A549 (cell line): ENCODE data around the gene TCFL5. TPM values are rescaled to one million over a fixed set of nuclear protein-coding genes. Genes with fewer than 3 reads are reported as not detected.

Experiments
- ATAC-seq, 2 experiments: fragments of 200-7000 bp in 1 of 2; fragments of >200 bp in 1 of 2; cut with Nextera tagmentation in 1 of 2; cut with Tn5 transposase in 1 of 2; 3 replicates each; pipeline versions ENCODE4 v1.8.0 to v1.9.1; 2018 to 2020; ENCODE audit warnings: mild to moderate bottlenecking in 1 of 2, moderate library complexity in 1 of 2
- CTCF ChIA-PET: fragments of 300-600 bp; sonication (Branson Sonifier 250); formaldehyde crosslinking; extraction: SDS; loops from one replicate; lab custom pipeline; 2021; ENCODE audit warnings: antibody characterized with exemption, inconsistent platforms; lab: Yijun Ruan, JAX
- POLR2A ChIA-PET: fragments of 350-600 bp; formaldehyde crosslinking; extraction: SDS; loops from one replicate; lab custom pipeline; 2021; ENCODE audit warnings: antibody characterized with exemption, inconsistent platforms; lab: Yijun Ruan, JAX
- DNase-seq, 2 experiments: peaks; one replicate each; pipeline versions ENCODE4 v3.0.0 to v3.0.0-alpha.2; 2011 to 2016; ENCODE audit warnings: low read depth in 1 of 2, low spot score in 1 of 2
- FAIRE-seq: peaks from 2 replicates; lab custom pipeline; 2011; peaks lifted over from hg19 to GRCh38; lab: Jason Lieb, UNC
- H3K27ac ChIP-seq, 2 experiments: fragments of >200 bp; sonication (Bioruptor Twin); formaldehyde crosslinking; 3 replicates each; pipeline ENCODE4 v1.5.1; 2016 to 2017
- H3K4me1 ChIP-seq: fragments of >200 bp; sonication (Bioruptor Twin); formaldehyde crosslinking; 3 replicates; pipeline ENCODE4 v1.6.1; 2016
- H3K4me2 ChIP-seq: fragments of >200 bp; sonication (Bioruptor Twin); formaldehyde crosslinking; 3 replicates; pipeline ENCODE4 v1.6.1; 2016
- H3K4me3 ChIP-seq: fragments of >200 bp; sonication (Bioruptor Twin); formaldehyde crosslinking; 3 replicates; pipeline ENCODE4 v1.5.1; 2016
- H3K9me3 ChIP-seq: fragments of >200 bp; sonication (Bioruptor Twin); formaldehyde crosslinking; 3 replicates; pipeline ENCODE4 v1.6.1; 2016
- BHLHE40 ChIP-seq: IDR thresholded peaks from 2 replicates; pipeline ENCODE4 v1.6.1; 2012; ENCODE audit warnings: low read depth, low read length, inconsistent platforms
- CBX2 ChIP-seq: fragments of 200-600 bp; sonication (generic); IDR thresholded peaks from 2 replicates; pipeline ENCODE4 v1.6.1; 2016; ENCODE audit warnings: low read depth, mild to moderate bottlenecking, borderline replicate concordance
- CHD4 ChIP-seq: fragments of 200-600 bp; sonication (generic); IDR thresholded peaks from 2 replicates; pipeline ENCODE4 v1.6.1; 2016; ENCODE audit warnings: antibody characterized with exemption, mild to moderate bottlenecking, borderline replicate concordance
- FOXS1 ChIP-seq: fragments of 250-450 bp; sonication (Bioruptor Pico); IDR thresholded peaks from 2 replicates; pipeline ENCODE4 v1.5.0; 2020; ENCODE audit warnings: mild to moderate bottlenecking, moderate library complexity
- HDAC2 ChIP-seq: fragments of 200-600 bp; sonication (generic); IDR thresholded peaks from 2 replicates; pipeline ENCODE4 v1.6.1; 2016
- HES2 ChIP-seq: fragments of >200 bp; sonication (Bioruptor Twin); formaldehyde crosslinking; IDR thresholded peaks from 2 replicates; pipeline ENCODE4 v1.6.1; 2016
- HEYL ChIP-seq: fragments of 250-450 bp; sonication (Bioruptor Pico); IDR thresholded peaks from 2 replicates; pipeline ENCODE4 v1.8.0; 2021; ENCODE audit warnings: mild to moderate bottlenecking, moderate library complexity
- HOXB5 ChIP-seq: fragments of 250-450 bp; sonication (Bioruptor Pico); IDR thresholded peaks from 2 replicates; pipeline ENCODE4 v1.5.0; 2020; ENCODE audit warnings: mild to moderate bottlenecking, moderate library complexity
- JUN ChIP-seq, 2 experiments: fragments of >200 bp; sonication (Bioruptor Twin); formaldehyde crosslinking; IDR thresholded peaks; 2 replicates in 1 of 2; 3 replicates in 1 of 2; pipeline ENCODE4 v1.6.1; 2016 to 2017
- MAZ ChIP-seq: fragments of 150-350 bp; IDR thresholded peaks from 2 replicates; pipeline ENCODE4 v1.6.1; 2014; ENCODE audit warnings: antibody characterized with exemption, low read depth, low read length, borderline replicate concordance
- MYC ChIP-seq: IDR thresholded peaks from 2 replicates; pipeline ENCODE4 v1.6.1; 2012; ENCODE audit warnings: mild to moderate bottlenecking, inconsistent platforms, low read length, improper control_type of control experiment, borderline replicate concordance
- PHF8 ChIP-seq: fragments of 200-600 bp; sonication (generic); IDR thresholded peaks from 2 replicates; pipeline ENCODE4 v1.6.1; 2016; ENCODE audit warnings: low read depth, mild to moderate bottlenecking, antibody characterized with exemption, moderate library complexity, borderline replicate concordance
- RARB ChIP-seq: fragments of 250-450 bp; sonication (Bioruptor Pico); IDR thresholded peaks from 2 replicates; pipeline ENCODE4 v1.8.0; 2021; ENCODE audit warnings: mild to moderate bottlenecking, moderate library complexity
- RCOR1 ChIP-seq: fragments of 150-350 bp; IDR thresholded peaks from 2 replicates; pipeline ENCODE4 v1.6.1; 2014; ENCODE audit warnings: antibody characterized with exemption, low read length, low read depth
- SREBF2 ChIP-seq: fragments of 450-650 bp; IDR thresholded peaks from 2 replicates; pipeline ENCODE4 v1.6.1; 2014; ENCODE audit warnings: mild to moderate bottlenecking, moderate library complexity
- TFCP2L1 ChIP-seq: fragments of 250-450 bp; sonication (Bioruptor Pico); IDR thresholded peaks from 2 replicates; pipeline ENCODE4 v1.5.0; 2021; ENCODE audit warnings: mild to moderate bottlenecking
- TP53 ChIP-seq: fragments of 250-450 bp; sonication (Bioruptor Pico); IDR thresholded peaks from 2 replicates; pipeline ENCODE4 v1.5.0; 2021; ENCODE audit warnings: mild to moderate bottlenecking, moderate library complexity
- ZC3H11A ChIP-seq: fragments of 450-650 bp; IDR thresholded peaks from 2 replicates; pipeline ENCODE4 v1.6.1; 2014; ENCODE audit warnings: antibody characterized with exemption, mild to moderate bottlenecking
- WGBS: methylation state at CpG from one replicate; pipeline ENCODE4 v1.1.6; 2017; ENCODE audit errors: missing lambda C conversion rate; 5-methylcytosine and 5-hydroxymethylcytosine counted together
- polyA plus RNA-seq, 4 experiments: library from polyadenylated mRNA; depleted of rRNA in 3 of 4; stranded (reverse); fragments of >200 nt; fragmentation: RNase III in 1 of 4; extraction: RNeasy Plus Mini Kit Qiagen cat#74134 plus additional on column Dnase treatment in 1 of 4; gene quantifications; 2 replicates in 3 of 4; 3 replicates in 1 of 4; pipeline ENCODE4 v1.2.3, GENCODE V29; 2011 to 2017
- TF ChIP-seq, protein P1 (sequence below): IDR thresholded peaks from 2 replicates; pipeline ENCODE4 v1.6.1; 2012
- TF ChIP-seq, protein P2 (sequence below): IDR thresholded peaks from 2 replicates; pipeline ENCODE4 v1.6.1; 2012
- TF ChIP-seq, protein P3 (sequence below): fragments of 150-350 bp; IDR thresholded peaks from 2 replicates; pipeline ENCODE4 v1.6.1; 2014; ENCODE audit warnings: low read depth, mild to moderate bottlenecking, low read length

Gene TCFL5
- polyA plus RNA-seq, 2 of the 4 experiments (the other 2 are of a cell fraction), result 5.6 to 7.1 TPM

DNA sequence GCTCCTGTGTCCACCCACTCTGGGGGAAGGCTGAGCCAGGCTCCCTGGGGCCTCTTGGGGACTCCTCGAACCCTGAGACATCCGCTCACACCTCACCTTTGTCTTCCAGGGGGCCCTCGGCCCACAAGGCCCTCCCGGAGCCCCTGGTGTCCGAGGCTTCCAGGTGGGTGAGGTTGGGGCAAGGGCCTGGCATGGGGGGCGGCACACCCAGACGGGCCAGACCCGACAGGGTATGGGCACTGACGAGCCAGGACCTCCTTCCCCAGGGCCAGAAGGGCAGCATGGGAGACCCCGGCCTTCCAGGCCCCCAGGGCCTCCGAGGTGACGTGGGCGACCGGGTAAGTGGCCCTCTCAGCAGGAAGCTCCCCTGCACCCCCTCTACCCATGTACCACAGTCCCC lies 31.4 kb downstream of the TCFL5 start:
- no peak for FAIRE-seq
- 87% methylated on average over 14 of the region's 14 CpGs for WGBS
- no peak overlapping the region for H3K4me3 ChIP-seq
- 0 out of 6 replicates have a peak overlapping the region, but pooled peaks of 1 of the 2 experiments have one; percentile 61 for H3K27ac ChIP-seq
- DNase-seq, result no peak
- CTCF ChIA-PET, result no interaction called here
- peaks cover 16% of the 10 kb centered on the region; the same call in 2 of the 3 replicates for H3K4me1 ChIP-seq
- TF ChIP-seq JUN (IDR thresholded peaks at IDR 0.05) (no peak), HOXB5 (no peak), FOXS1 (no peak), HDAC2 (no peak), MAZ (no peak), ZC3H11A (no peak), MYC (no peak), CHD4 (no peak), CBX2 (no peak), HEYL (no peak), TFCP2L1 (CRISPR knock-in tag) (no peak), SREBF2 (no peak), PHF8 (no peak), BHLHE40 (no peak), HES2 (no peak)
- TF ChIP-seq, protein P1, sequence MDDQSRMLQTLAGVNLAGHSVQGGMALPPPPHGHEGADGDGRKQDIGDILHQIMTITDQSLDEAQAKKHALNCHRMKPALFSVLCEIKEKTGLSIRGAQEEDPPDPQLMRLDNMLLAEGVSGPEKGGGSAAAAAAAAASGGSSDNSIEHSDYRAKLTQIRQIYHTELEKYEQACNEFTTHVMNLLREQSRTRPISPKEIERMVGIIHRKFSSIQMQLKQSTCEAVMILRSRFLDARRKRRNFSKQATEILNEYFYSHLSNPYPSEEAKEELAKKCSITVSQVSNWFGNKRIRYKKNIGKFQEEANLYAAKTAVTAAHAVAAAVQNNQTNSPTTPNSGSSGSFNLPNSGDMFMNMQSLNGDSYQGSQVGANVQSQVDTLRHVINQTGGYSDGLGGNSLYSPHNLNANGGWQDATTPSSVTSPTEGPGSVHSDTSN, result no peak
- TF ChIP-seq, protein P2, sequence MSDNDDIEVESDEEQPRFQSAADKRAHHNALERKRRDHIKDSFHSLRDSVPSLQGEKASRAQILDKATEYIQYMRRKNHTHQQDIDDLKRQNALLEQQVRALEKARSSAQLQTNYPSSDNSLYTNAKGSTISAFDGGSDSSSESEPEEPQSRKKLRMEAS, result no peak
- TF ChIP-seq, protein P3, sequence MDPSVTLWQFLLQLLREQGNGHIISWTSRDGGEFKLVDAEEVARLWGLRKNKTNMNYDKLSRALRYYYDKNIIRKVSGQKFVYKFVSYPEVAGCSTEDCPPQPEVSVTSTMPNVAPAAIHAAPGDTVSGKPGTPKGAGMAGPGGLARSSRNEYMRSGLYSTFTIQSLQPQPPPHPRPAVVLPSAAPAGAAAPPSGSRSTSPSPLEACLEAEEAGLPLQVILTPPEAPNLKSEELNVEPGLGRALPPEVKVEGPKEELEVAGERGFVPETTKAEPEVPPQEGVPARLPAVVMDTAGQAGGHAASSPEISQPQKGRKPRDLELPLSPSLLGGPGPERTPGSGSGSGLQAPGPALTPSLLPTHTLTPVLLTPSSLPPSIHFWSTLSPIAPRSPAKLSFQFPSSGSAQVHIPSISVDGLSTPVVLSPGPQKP, result no peak
- TF ChIP-seq, all 56 proteins: peak for 0
- ATAC-seq, result no peak
- no peak overlapping the region for H3K4me2 ChIP-seq
- H3K9me3 ChIP-seq, result no peaks in the 10 kb centered on the region
- POLR2A ChIA-PET, result no interaction called here

DNA sequence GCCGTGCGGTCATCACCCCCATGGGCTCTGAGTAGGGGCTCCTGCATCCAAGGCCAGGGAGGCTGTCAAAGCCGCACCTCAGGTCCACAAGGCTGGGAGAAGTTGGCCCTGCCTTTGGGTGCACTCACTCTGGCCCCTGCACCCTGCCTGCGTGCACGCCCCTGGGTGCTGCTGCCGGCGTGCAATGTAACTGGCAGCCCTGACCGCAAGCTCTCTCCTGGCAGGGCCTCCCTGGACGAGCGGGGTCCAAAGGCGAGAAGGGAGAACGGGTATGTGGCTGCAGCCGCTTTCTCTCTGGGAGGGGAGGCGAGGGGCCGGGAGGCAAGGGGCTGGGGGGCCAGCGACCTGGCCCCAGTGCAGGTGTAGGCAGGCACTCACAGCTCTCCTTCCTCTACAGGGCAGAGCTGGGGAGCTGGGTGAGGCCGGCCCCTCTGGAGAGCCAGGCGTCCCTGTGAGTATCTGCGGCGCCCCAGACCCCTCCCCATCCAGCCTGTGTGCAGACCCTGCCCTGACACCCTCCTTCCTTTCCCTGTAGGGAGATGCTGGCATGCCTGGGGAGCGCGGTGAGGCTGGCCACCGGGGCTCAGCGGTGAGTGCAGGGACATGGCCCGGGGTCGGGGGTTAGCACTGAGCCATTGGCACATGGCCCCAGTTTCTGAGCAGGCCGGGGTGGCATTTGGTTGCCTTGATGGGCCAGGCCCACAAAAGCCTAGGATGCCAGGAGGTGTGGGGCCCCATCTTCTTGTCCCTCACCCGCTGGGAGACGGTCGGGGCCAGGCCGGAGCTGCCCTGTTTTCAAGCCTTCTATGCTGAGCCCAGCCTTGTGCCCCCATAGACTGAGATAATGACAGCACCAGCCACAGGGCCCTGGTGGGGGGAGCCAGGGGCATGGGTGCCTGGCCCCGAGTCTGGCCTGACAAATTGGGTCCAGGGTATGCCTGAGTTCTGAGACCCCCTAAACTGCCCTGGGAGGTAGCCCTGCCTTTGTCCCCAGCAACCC lies 32.1 kb downstream of the TCFL5 start:
- TF ChIP-seq ZC3H11A (no peak), MYC (no peak), RCOR1 (no peak), RARB (CRISPR knock-in tag) (no peak), HEYL (no peak), CBX2 (no peak), BHLHE40 (no peak), TP53 (CRISPR knock-in tag) (no peak)
- no peak for FAIRE-seq

More for the DNA sequence above, 32.1 kb downstream of the TCFL5 start:
- CTCF ChIA-PET, result interaction anchor here (0.8 to 1.1 kb wide), 2 partner anchors 13 to 21 kb away, joined by 3 read pairs; no protein-coding TSS in a partner anchor
- POLR2A ChIA-PET, result no interaction called here
- H3K4me2 ChIP-seq, result no peak overlapping the region
- ATAC-seq, result no peak
- peaks cover 19% of the 10 kb centered on the region for H3K4me1 ChIP-seq
- H3K9me3 ChIP-seq, result no peaks in the 10 kb centered on the region
- peak overlapping the region in 1 of 2 experiments; percentile 61; a peak in 2 of 6 replicates for H3K27ac ChIP-seq
- WGBS, result 94% methylated on average over 12 of the region's 32 CpGs
- H3K4me3 ChIP-seq, result no peak overlapping the region
- no peak for DNase-seq
